DOHH2 (cell line): ENCODE measurements around the gene TTC9B.

Experiments used
- EZH2phosphoT487 ChIP-seq: fragments of 200-600 bp; sonication (generic); IDR thresholded peaks from 2 replicates; pipeline ENCODE4 v1.6.1; 2017; ENCODE audit warnings: borderline replicate concordance, mild to moderate bottlenecking, antibody characterized with exemption, low read length, moderate library complexity, mixed read lengths
- TF ChIP-seq, protein P1 (sequence below): fragments of 200-600 bp; sonication (generic); IDR thresholded peaks from one replicate; pipeline ENCODE4 v1.5.1; 2014; ENCODE audit warnings: antibody characterized with exemption, mild to moderate bottlenecking, low read depth, low read length; ENCODE audit not compliant: poor library complexity, severe bottlenecking

DNA sequence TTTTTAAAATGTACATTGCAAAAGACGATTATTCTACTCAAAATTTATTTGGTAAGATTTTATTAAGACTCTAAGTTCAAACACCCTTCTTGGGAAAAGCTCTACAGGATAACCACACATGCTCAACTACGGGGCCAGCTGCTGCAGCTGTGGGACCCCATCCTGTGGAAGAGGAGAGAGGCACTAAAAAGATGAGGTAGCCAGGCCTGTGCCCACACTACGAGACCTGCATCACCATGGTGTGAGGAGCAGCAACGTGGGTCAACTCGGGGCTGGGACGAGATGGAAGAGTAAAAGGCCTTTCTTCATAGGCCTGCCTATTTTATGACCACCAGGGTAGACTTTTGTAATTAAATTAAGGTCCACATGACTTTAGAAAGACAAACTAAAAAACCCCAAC, 12.9 kb upstream of the TTC9B start:
- TF ChIP-seq, protein P1, sequence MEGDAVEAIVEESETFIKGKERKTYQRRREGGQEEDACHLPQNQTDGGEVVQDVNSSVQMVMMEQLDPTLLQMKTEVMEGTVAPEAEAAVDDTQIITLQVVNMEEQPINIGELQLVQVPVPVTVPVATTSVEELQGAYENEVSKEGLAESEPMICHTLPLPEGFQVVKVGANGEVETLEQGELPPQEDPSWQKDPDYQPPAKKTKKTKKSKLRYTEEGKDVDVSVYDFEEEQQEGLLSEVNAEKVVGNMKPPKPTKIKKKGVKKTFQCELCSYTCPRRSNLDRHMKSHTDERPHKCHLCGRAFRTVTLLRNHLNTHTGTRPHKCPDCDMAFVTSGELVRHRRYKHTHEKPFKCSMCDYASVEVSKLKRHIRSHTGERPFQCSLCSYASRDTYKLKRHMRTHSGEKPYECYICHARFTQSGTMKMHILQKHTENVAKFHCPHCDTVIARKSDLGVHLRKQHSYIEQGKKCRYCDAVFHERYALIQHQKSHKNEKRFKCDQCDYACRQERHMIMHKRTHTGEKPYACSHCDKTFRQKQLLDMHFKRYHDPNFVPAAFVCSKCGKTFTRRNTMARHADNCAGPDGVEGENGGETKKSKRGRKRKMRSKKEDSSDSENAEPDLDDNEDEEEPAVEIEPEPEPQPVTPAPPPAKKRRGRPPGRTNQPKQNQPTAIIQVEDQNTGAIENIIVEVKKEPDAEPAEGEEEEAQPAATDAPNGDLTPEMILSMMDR, result no peak
- no peak for TF ChIP-seq EZH2phosphoT487
